ENCODE measurements around the gene FBXL7. TPM values are rescaled to one million over a fixed set of nuclear protein-coding genes. Genes with fewer than 3 reads are reported as not detected.

Gene FBXL7
- total RNA-seq, 2 experiments from 2014 or later = not detected

DNA sequence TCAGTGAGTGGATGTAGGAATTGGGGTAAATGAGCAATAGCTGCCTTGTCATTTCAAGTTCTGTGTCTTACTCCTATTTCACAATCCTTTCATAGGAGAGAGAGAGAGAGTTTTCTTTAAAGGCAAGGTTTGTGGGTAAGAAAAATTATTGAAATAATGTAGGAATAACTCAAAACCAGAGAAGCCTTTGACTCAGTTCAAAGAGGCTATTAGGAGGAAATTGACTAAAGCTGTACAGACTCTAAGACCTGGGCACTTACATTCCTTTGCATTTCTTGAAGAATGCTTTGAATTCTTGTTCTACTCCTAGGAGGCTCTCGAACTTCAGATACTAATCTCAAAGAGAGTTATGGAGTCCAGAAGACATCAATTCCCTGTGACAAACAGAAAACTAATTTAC lies 257.1 kb downstream of the FBXL7 start:
- H3K4me1 Mint-ChIP-seq (ENCODE audit: low read depth) = no peaks in the 10 kb centered on the region
- no peaks in the 10 kb centered on the region for H3K36me3 Mint-ChIP-seq (ENCODE audit: low read depth)
- no peak overlapping the region for H3K27ac Mint-ChIP-seq
- ChIA-PET POLR2A (no interaction called here), CTCF (no interaction called here)
- DNase-seq (no peak), ATAC-seq (no peak)
- intact Hi-C loops (cut with micrococcal nuclease) = no loop called here
- H3K4me3 Mint-ChIP-seq = no peak overlapping the region
- TF ChIP-seq, protein P1, sequence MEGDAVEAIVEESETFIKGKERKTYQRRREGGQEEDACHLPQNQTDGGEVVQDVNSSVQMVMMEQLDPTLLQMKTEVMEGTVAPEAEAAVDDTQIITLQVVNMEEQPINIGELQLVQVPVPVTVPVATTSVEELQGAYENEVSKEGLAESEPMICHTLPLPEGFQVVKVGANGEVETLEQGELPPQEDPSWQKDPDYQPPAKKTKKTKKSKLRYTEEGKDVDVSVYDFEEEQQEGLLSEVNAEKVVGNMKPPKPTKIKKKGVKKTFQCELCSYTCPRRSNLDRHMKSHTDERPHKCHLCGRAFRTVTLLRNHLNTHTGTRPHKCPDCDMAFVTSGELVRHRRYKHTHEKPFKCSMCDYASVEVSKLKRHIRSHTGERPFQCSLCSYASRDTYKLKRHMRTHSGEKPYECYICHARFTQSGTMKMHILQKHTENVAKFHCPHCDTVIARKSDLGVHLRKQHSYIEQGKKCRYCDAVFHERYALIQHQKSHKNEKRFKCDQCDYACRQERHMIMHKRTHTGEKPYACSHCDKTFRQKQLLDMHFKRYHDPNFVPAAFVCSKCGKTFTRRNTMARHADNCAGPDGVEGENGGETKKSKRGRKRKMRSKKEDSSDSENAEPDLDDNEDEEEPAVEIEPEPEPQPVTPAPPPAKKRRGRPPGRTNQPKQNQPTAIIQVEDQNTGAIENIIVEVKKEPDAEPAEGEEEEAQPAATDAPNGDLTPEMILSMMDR (IDR thresholded peaks at IDR 0.05) = no peak
- H3K27me3 Mint-ChIP-seq = no peaks in the 10 kb centered on the region
- H3K9me3 Mint-ChIP-seq = no peaks in the 10 kb centered on the region

DNA sequence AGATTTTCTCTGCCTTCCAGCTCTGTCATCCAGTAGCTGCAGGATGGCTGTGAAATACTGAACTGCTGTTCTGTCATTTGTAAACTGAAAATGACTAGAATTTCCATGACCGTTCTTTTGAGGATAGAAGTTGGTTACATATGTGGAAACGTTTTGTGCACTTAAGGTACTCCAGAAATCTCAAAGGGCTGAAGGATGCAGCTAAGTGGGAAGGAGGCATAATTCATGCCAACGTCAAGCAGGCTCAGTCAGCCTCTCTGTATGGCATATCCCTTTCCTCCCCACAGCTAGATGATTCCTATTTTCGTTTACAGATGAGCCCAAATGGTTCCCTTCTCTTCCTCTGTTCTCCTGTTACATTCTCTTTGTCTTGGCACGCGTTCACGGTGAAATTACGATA lies 257.6 kb downstream of the FBXL7 start:
- Mint-ChIP-seq H3K27ac (no peak overlapping the region), H3K9me3 (no peaks in the 10 kb centered on the region), H3K4me3 (no peak overlapping the region), H3K4me1 (ENCODE audit: low read depth) (no peaks in the 10 kb centered on the region), H3K36me3 (ENCODE audit: low read depth) (no peaks in the 10 kb centered on the region), H3K27me3 (no peaks in the 10 kb centered on the region)
- DNase-seq = no peak
- intact Hi-C loops (cut with micrococcal nuclease) = no loop called here
- no peak for ATAC-seq
- POLR2A ChIA-PET = no interaction called here
- CTCF ChIA-PET = no interaction called here
- TF ChIP-seq, protein P1 (IDR thresholded peaks at IDR 0.05) = no peak

DNA sequence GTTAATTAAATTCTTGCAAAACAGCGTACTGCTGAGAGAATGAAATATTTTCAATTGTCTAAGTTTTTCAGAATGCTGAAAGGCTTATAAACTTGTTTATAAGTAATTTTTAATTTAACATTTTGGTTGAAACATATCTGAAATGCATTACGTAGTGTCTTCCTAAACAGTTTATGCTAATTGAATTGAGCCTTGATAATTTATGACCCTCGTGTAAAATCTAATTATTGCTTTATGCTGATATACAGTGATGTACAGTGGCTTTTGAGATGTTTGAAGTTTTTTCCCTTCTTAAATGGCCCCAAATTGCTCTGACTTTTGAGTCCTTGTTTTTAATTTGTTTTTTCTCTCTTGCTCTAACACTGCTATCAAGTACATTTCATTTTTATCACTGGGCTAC lies 262.7 kb downstream of the FBXL7 start:
- Mint-ChIP-seq H3K9me3 (peaks cover 4% of the 10 kb centered on the region), H3K4me3 (no peak overlapping the region), H3K36me3 (ENCODE audit: low read depth) (no peaks in the 10 kb centered on the region), H3K27ac (no peak overlapping the region), H3K4me1 (ENCODE audit: low read depth) (no peaks in the 10 kb centered on the region), H3K27me3 (no peaks in the 10 kb centered on the region)
- ATAC-seq (no peak), DNase-seq (no peak)
- TF ChIP-seq, protein P1 (IDR thresholded peaks at IDR 0.05) = no peak
- CTCF ChIA-PET = no interaction called here
- POLR2A ChIA-PET = no interaction called here
- intact Hi-C loops (cut with micrococcal nuclease) = no loop called here

DNA sequence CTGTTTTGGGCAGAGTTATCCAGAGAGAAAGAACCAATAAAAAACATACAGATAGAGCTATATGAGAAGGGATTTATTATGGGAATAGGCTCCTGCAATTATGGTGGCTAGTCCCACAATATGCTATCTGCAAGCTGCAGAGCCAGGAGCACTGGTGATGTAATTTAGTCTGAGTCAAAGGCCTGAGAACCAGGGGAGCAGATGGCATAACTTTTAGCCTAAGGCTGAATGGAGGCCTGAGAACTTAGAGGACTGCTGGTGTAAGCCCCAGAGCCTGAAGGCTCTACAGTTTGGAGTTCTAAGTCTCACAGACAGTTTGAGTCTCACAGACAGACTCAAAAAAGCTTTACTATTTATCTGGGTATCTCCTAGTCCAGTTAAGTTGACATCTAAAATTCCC lies 263.8 kb downstream of the FBXL7 start:
- no peak for DNase-seq
- TF ChIP-seq, protein P1 (IDR thresholded peaks at IDR 0.05) = no peak
- Mint-ChIP-seq H3K9me3 (peaks cover 5% of the 10 kb centered on the region), H3K4me1 (ENCODE audit: low read depth) (no peaks in the 10 kb centered on the region), H3K27ac (no peak overlapping the region), H3K4me3 (no peak overlapping the region), H3K36me3 (ENCODE audit: low read depth) (no peaks in the 10 kb centered on the region), H3K27me3 (no peaks in the 10 kb centered on the region)
- ATAC-seq = no peak
- CTCF ChIA-PET = no interaction called here
- POLR2A ChIA-PET = no interaction called here
- intact Hi-C loops (cut with micrococcal nuclease) = no loop called here

DNA sequence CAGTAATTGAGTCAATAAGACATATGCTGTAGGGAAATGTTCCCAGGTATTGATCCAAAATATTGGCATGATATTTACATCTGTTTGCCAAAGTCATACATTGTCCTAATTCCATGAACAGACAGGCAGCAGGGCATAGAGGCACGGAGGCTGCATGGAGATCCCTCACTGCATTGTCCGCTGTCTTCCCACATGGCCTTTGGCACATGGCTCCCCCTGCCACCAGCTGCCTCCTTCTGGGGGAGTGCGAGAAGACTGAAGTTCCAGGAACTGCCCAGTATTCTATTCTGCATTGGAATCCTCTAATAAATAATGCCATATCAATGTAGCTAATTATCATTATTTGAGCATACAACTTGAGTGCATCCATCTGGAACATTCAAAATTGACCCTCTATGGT lies 269.0 kb downstream of the FBXL7 start:
- no peak for DNase-seq
- no peaks in the 10 kb centered on the region for H3K36me3 Mint-ChIP-seq (ENCODE audit: low read depth)
- no peak overlapping the region for H3K4me3 Mint-ChIP-seq
- no peak overlapping the region for H3K27ac Mint-ChIP-seq
- peaks cover 5% of the 10 kb centered on the region for H3K9me3 Mint-ChIP-seq
- POLR2A ChIA-PET = no interaction called here
- H3K27me3 Mint-ChIP-seq = no peaks in the 10 kb centered on the region
- H3K4me1 Mint-ChIP-seq (ENCODE audit: low read depth) = no peaks in the 10 kb centered on the region
- intact Hi-C loops (cut with micrococcal nuclease) = no loop called here
- TF ChIP-seq, protein P1 (IDR thresholded peaks at IDR 0.05) = no peak
- CTCF ChIA-PET = no interaction called here
- ATAC-seq = no peak
